ENCODE data around the gene PODN. TPM values are rescaled to one million over a fixed set of nuclear protein-coding genes. Genes with fewer than 3 reads are reported as not detected.

PODN gene
- total RNA-seq, 1 donor from 2014 or later, result 245 TPM

- Histone ChIP-seq H3K27ac (no peak overlapping the region), H3K36me3 (peaks cover 2 to 10% of the 10 kb centered on the region in 2 donors), H3K4me3 (no peak overlapping the region), H3K9me3 (no peaks in the 10 kb centered on the region), H3K4me1 (no peaks in the 10 kb centered on the region), H3K27me3 (no peaks in the 10 kb centered on the region)
- DNase-seq (ENCODE audit: low spot score in 2 of 2), result no peak
- intact Hi-C loops (cut with DNase I), result no loop called here
- TF ChIP-seq, protein P1, sequence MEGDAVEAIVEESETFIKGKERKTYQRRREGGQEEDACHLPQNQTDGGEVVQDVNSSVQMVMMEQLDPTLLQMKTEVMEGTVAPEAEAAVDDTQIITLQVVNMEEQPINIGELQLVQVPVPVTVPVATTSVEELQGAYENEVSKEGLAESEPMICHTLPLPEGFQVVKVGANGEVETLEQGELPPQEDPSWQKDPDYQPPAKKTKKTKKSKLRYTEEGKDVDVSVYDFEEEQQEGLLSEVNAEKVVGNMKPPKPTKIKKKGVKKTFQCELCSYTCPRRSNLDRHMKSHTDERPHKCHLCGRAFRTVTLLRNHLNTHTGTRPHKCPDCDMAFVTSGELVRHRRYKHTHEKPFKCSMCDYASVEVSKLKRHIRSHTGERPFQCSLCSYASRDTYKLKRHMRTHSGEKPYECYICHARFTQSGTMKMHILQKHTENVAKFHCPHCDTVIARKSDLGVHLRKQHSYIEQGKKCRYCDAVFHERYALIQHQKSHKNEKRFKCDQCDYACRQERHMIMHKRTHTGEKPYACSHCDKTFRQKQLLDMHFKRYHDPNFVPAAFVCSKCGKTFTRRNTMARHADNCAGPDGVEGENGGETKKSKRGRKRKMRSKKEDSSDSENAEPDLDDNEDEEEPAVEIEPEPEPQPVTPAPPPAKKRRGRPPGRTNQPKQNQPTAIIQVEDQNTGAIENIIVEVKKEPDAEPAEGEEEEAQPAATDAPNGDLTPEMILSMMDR (IDR thresholded peaks at IDR 0.05), result no peak
These were observed 35.8 kb upstream of the PODN start for GRCh38 chr1:53026254-53026653.

DNA sequence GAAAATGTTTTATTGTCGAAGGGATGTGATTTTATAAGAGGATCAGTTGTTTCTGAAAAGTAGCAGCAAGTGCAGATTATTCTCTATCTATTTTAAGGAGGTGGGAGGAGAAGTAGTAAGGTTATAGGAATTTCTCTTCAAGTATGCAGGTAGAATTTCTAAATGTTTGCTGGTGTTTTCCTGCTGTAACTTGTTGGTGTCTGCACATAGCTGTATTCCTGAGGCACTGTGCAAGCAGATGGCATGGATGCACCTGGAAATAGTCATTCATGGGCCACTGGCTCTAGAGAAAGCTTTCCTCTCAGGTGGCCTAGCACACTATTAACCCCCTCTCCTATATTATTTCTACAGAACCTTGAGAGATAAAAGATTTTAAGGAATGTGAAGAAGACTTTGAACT, 30.3 kb upstream of the PODN start:
- TF ChIP-seq, protein P1 (IDR thresholded peaks at IDR 0.05), result no peak
- DNase-seq (ENCODE audit: low spot score in 2 of 2), result no peak
- Histone ChIP-seq H3K4me3 (no peak overlapping the region), H3K27me3 (no peaks in the 10 kb centered on the region), H3K27ac (no peak overlapping the region), H3K9me3 (no peaks in the 10 kb centered on the region), H3K4me1 (no peaks in the 10 kb centered on the region), H3K36me3 (peaks cover 2 to 15% of the 10 kb centered on the region in 2 donors)
- intact Hi-C loops (cut with DNase I), result no loop called here

DNA sequence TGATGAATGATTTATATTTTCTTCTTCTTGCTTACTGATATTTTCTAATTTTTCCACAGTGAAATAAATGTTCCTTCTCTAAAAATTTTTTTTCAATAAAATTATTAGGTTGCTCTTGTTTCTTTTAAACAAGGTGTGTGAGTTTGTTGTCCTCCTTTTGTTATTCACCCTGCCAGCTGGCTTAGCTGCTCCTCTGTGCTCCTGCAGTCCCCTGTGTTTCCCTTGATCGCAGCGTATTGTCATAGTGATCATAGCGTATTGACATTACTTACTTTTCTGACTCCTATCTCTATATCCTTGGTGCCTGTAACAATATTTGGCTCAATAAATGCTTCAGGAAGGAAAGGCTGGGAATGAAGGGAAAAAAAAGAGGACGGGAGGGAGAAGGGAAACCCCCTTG, 24.9 kb upstream of the PODN start:
- H3K4me1 ChIP-seq, result no peaks in the 10 kb centered on the region
- no peak for DNase-seq (ENCODE audit: low spot score in 2 of 2)
- intact Hi-C loops (cut with DNase I), result no loop called here

DNA sequence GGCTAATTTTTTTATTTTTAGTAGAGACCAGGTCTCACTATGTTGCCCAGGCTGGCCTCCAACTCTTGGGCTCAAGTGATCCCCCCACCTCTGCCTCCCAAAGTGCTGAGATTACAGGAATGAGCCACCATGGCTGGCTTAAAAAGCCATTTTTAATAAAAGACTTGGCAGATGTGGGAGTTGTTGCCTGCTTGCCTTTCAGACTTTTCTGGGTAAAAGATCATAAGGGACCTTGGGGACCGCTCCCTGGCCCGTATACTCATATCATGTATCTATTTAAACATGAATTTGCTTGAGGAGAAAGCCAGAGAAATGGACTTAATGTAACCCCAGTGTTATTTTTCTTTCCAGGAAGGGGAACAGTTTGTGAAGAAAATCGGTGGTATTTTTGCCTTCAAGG, 23.4 kb upstream of the PODN start:
- Histone ChIP-seq H3K4me3 (no peak overlapping the region), H3K9me3 (no peaks in the 10 kb centered on the region), H3K27ac (no peak overlapping the region), H3K27me3 (no peaks in the 10 kb centered on the region), H3K36me3 (peaks cover 7 to 23% of the 10 kb centered on the region in 2 donors), H3K4me1 (no peaks in the 10 kb centered on the region)
- peak in 1 of 2 donors; percentile 63 for DNase-seq (ENCODE audit: low spot score in 2 of 2)
- TF ChIP-seq, protein P1 (IDR thresholded peaks at IDR 0.05), result no peak
- intact Hi-C loops (cut with DNase I), result no loop called here

More for the DNA sequence above, 24.9 kb upstream of the PODN start:
- Histone ChIP-seq H3K9me3 (no peaks in the 10 kb centered on the region), H3K4me3 (no peak overlapping the region), H3K36me3 (peaks cover 7 to 23% of the 10 kb centered on the region in 2 donors), H3K27me3 (no peaks in the 10 kb centered on the region), H3K27ac (no peak overlapping the region)
- TF ChIP-seq, protein P1 (IDR thresholded peaks at IDR 0.05), result no peak

GRCh38 chr1:53043271-53043670, 18.7 kb upstream of the PODN start:
- H3K4me1 ChIP-seq, result no peaks in the 10 kb centered on the region
- intact Hi-C loops (cut with DNase I), result no loop called here

More at GRCh38 chr1:53043271-53043670, 18.7 kb upstream of the PODN start:
- Histone ChIP-seq H3K27me3 (no peaks in the 10 kb centered on the region), H3K4me3 (no peak overlapping the region), H3K9me3 (no peaks in the 10 kb centered on the region), H3K27ac (no peak overlapping the region), H3K36me3 (peaks cover 13 to 27% of the 10 kb centered on the region in 2 donors)
- TF ChIP-seq, protein P1 (IDR thresholded peaks at IDR 0.05), result no peak
- no peak for DNase-seq (ENCODE audit: low spot score in 2 of 2)

Data from ascending aorta (tissue), 2 donors.